ENCODE data around the gene ZNF777. TPM values are rescaled to one million over a fixed set of nuclear protein-coding genes. Genes with fewer than 3 reads are reported as not detected.
A peak's percentile ranks its signal among the peaks of the same experiment; 100 is the strongest.
"Not testable (repeated sequence)": the region's sequence is repeated elsewhere in the genome, so short reads cannot be mapped to it uniquely, and the experiment has no call there.

The ZNF777 gene
- total RNA-seq, 1 donor from 2014 or later: 8.6 TPM

DNA sequence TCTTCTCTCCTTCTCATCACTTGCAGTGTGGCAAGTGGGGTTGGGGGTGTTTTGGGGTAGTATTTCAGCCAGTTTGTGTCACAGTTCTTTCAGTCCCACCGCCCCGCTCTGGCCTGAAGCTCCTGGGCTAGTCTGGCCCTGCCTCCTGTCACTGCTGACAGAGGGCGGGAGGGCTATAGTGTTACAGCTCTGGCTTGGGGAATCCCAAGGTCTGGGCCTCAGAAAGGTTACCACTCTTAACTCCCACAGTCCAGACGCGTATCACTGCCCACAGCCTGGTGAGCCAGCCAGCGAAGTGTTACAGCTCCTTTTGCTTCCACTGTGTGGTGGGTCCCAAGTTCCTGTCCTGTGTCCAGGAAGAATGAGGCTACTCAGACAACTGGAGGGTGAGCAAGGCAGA is 56.0 kb downstream of the ZNF777 start:
- Histone ChIP-seq H3K27me3 (ENCODE audit: low read depth) (peaks cover 12% of the 10 kb centered on the region), H3K4me1 (no peaks in the 10 kb centered on the region), H3K27ac (no peak overlapping the region), H3K9me3 (no peaks in the 10 kb centered on the region), H3K4me3 (no peak overlapping the region), H3K36me3 (no peaks in the 10 kb centered on the region)
- no peak for TF ChIP-seq CTCF (IDR thresholded peaks at IDR 0.05)
- no peak for DNase-seq
- intact Hi-C loops (cut with DNase I): no loop called here
- ATAC-seq: peak in 1 of 2 donors; percentile 19

DNA sequence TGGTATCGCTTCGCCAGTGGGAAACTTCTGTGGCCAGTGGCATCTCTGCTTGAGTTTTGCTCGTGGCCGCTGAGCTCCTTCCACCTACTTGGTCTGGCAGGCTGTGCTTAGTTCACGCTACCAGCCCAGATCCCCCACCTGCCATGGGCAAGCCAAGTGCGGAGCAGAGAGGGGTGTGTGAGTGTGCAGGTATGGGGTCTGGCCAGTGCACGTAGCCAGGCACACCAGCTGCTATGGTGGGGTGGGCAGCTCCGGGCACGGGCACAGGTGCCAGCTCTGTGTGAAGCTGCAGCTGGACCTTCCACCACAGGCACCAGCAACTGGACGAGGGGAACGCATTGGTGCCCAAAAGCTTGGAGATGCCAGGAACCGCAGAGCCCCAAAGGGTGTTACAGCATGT is 56.5 kb downstream of the ZNF777 start:
- no peak for TF ChIP-seq CTCF (IDR thresholded peaks at IDR 0.05)
- no peak overlapping the region for H3K4me3 ChIP-seq
- DNase-seq (no peak), ATAC-seq (no peak)
- intact Hi-C loops (cut with DNase I): no loop called here
- H3K9me3 ChIP-seq: no peaks in the 10 kb centered on the region
- no peak overlapping the region for H3K27ac ChIP-seq
- no peaks in the 10 kb centered on the region for H3K4me1 ChIP-seq
- H3K27me3 ChIP-seq (ENCODE audit: low read depth): peaks cover 12% of the 10 kb centered on the region
- no peaks in the 10 kb centered on the region for H3K36me3 ChIP-seq

GRCh38 chr7:149398195-149398820 is 62.6 kb downstream of the ZNF777 start:
- intact Hi-C loops (cut with DNase I): no loop called here
- TF ChIP-seq CTCF (IDR thresholded peaks at IDR 0.05): no peak
- Histone ChIP-seq H3K27ac (no peak overlapping the region), H3K36me3 (no peaks in the 10 kb centered on the region), H3K9me3 (no peaks in the 10 kb centered on the region), H3K27me3 (ENCODE audit: low read depth) (peaks cover 5% of the 10 kb centered on the region), H3K4me1 (no peaks in the 10 kb centered on the region), H3K4me3 (no peak overlapping the region)
- DNase-seq (no peak), ATAC-seq (no peak)

GRCh38 chr7:149397470-149398043 is 63.3 kb downstream of the ZNF777 start:
- no peak for DNase-seq
- no peak for ATAC-seq
- Histone ChIP-seq H3K27me3 (ENCODE audit: low read depth) (no peaks in the 10 kb centered on the region), H3K4me3 (no peak overlapping the region), H3K9me3 (no peaks in the 10 kb centered on the region), H3K4me1 (no peaks in the 10 kb centered on the region), H3K27ac (no peak overlapping the region), H3K36me3 (no peaks in the 10 kb centered on the region)
- intact Hi-C loops (cut with DNase I): no loop called here
- TF ChIP-seq CTCF (IDR thresholded peaks at IDR 0.05): no peak

DNA sequence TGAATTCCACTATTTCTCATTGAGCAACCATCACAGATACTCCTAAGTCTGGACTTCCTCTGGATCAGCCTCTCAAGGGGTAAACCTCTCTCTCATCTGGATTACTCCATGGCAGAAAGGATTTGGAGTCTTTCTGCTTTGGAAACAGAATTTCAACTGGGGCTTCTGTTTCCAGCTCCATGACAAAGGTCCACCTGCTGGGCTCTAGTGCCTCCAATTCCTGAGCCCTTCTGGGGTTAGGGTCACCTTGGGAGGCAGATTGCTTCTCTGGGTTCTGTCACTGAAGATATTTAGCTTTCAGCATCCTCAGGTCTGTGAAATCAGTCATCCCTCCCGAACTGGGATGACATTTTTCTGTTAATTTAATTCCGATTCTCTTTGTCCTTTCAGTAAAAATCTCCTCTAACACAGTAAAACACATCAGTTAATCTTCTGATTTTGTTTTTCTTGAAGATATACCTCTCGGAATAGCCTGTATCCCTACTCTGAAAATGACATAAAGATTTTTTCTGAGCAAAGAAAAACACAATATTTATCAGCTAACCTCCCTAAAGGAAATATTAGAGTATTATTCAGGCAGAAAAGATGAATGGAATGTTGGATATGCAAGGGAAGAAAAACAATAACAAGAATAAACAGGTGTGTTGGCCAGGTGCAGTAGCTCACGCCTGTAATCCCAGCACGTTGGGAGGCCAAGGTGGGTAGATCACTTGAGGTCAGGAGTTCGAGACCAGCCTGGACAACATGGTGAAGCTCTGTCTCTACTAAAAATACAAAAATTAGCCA is 72.1 kb downstream of the ZNF777 start:
- intact Hi-C loops (cut with DNase I); H3K36me3 ChIP-seq; ATAC-seq; H3K4me1 ChIP-seq; H3K27me3 ChIP-seq (ENCODE audit: low read depth); H3K9me3 ChIP-seq; DNase-seq; H3K27ac ChIP-seq; H3K4me3 ChIP-seq: not testable (repeated sequence)

DNA sequence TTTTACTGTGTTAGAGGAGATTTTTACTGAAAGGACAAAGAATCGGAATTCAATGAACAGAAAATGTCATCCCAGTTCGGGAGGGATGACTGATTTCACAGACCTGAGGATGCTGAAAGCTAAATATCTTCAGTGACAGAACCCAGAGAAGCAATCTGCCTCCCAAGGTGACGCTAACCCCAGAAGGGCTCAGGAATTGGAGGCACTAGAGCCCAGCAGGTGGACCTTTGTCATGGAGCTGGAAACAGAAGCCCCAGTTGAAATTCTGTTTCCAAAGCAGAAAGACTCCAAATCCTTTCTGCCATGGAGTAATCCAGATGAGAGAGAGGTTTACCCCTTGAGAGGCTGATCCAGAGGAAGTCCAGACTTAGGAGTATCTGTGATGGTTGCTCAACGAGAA is 74.3 kb downstream of the ZNF777 start:
- H3K4me3 ChIP-seq; DNase-seq; H3K9me3 ChIP-seq; H3K4me1 ChIP-seq; ATAC-seq; H3K27me3 ChIP-seq (ENCODE audit: low read depth); H3K27ac ChIP-seq; intact Hi-C loops (cut with DNase I); H3K36me3 ChIP-seq: not testable (repeated sequence)

All from lower lobe of right lung (tissue), 2 donors.